Measurements from ENCODE around the gene SLCO2A1.

The SLCO2A1 gene

DNA sequence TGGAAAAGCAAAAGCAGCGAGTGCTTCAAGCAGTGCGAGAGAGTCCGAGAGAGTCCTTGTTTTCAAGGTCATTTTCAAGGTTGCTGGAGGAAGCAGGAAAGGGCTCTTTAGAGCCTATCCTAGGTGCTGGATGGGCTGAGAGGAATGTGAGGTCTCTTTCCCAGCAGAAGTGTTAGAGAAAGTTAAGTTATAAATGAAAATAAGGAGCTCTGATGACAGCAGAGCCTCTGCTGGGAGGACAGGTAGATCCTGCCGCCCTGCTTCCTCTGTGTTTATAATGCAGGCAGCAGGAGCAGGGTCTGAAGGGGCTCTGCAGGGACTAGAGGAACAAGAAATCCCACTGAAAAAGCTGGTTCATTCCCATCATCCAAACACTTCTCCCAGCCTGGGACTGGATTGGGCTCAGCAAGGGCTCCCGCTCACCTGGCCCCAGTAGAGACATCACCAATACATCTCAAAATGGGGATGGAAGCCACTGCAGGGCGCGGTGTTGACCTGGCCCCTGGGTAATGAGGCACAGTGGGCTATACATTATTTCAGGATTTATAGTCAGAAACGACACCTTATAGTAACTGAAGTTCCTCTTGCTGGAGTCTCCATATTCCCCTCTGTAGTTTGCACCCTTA, 92.6 kb downstream of the SLCO2A1 start:
- in situ Hi-C loops (cut with MboI; ENCODE audit: low sequenced_read_pairs), result loop anchor here (10.0 to 25.0 kb wide), 3 partner anchors 108 to 525 kb away; no protein-coding TSS in a partner anchor

DNA sequence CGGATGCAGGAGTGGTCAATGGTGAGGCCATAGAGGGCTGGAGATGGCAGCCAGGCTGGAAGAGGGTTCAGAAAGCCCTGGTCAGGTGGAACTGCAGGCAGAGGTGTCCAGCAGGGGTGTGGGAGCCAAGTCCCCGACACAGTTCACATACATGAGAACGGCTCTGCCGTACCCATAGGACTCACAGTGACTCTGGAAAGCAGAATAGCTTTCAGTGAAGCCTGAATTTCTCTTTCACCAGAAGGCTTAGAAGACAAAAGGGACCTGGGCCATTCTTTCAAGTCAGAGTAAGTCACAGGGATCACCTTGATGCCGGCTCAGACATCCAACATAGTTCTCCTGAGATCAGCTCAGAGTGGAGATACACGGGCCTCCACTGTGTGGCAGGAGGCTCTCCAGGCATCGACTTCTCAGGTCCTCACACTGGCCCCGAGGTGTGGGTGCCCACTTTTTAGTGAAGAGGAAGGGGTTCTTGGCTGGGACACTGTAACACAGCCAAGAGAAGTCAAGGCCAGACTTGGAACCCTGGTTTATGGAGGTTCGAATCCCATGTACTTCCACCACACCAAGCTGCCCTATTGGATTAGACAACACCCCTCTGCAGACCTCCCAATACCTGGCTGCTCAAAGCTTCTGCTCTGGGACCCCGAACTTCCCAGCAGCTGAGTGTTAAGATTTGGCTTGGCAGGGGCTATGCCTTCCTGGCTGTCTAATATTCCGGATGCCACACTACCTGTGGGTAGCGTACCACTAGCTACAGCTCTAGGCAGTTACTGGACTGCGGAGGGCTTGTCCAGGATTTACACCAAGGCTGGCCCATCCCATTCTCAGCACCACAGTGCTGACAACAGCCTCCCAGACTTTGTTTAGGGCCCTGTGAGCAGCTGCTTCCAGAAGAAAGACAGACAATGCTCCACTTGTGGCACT, 93.6 kb downstream of the SLCO2A1 start:
- in situ Hi-C loops (cut with MboI; ENCODE audit: low sequenced_read_pairs), result loop anchor here (10.0 to 25.0 kb wide), 3 partner anchors 109 to 526 kb away; no protein-coding TSS in a partner anchor

GRCh38 chr3:133934996-133935842, 94.5 kb downstream of the SLCO2A1 start:
- in situ Hi-C loops (cut with MboI; ENCODE audit: low sequenced_read_pairs), result loop anchor here (10.0 to 25.0 kb wide), 3 partner anchors 110 to 527 kb away; no protein-coding TSS in a partner anchor

DNA sequence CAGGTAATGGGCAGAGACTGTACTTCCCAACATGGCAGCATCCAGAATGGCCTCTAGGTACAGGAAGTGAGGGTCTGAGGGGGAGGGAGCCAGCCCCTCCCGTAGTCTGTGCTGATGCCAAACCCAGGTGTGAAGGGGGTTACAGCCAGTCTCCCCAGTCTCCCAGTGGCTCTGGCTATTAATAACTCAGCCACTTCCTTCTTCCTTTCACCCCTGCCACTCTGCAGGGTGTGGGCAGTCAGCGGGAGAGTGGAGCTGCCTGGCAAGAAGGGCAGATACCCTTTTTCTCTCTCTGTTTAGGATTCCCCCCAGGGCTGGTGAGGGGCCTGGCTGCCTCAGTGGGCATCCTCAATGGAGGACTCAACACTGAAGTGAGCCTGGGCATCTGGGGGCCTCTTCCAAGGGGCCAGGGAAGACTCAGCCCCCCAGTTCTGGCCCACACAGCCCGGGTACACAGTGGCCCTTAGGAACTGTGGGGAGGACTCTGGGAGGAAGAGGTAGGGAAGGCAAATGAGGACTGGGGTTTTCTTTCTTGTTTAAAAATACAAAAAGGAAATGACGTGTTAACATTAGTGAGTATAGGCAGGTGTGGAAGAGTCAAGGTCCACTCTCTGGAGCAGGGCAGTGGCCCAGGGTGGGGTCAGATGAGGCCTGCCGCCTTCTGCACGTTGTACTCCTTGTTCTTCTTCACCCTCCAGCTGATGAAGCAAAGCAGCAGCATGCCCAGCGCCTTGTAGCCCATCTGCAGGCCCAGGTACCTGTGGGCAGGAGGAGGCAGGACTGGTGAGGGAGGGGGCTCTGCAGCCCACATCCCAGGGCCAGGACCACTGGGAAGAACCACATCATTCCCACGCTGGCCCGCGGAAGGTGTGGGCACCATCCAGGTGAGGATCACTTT, 95.4 kb downstream of the SLCO2A1 start:
- in situ Hi-C loops (cut with MboI; ENCODE audit: low sequenced_read_pairs), result loop anchor here (10.0 to 25.0 kb wide), 3 partner anchors 110 to 528 kb away; no protein-coding TSS in a partner anchor

DNA sequence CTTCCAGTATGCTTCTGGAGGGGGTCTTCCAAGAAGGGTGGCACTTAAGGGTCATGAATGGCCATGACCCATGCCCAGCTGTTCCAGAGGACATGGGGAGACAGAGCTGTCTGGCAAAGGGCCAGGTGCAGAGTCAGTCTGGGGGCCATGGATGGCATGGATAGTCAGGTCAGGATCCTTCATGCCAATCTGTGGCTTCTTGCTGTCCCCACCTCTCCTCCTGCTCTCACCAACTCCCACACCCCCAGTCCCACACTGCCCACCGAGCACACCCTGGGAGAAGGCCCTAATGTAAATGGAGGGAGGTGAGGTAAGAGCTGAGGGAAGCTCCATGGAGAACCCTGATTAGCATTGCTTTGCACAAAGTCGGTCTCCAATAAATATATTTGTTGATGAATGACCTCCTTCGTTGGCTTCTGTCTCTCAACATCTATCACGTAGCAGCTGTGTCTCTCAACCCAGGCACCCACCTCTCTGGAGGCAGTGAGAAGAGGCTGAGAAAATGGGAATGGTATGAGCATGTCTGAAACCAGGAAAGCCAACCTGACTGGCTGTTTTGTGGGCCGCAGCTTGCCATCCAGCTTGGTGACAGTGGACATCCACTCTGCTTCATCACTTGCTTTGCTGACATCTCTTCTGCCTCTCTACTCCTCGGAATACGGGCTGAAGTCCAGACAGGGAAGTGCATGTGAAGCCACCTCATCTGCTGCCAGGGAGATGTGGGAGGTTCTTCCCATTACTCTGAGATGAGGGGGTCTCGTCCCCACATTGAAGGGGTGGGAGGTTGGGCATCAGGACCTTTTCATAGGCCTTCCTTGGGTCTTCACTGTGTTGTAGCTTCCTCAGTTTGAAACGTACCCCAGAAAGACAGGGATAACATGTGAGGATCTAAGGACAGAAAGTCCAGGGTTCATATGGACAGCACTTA, 96.4 kb downstream of the SLCO2A1 start:
- in situ Hi-C loops (cut with MboI; ENCODE audit: low sequenced_read_pairs), result loop anchor here (10.0 to 25.0 kb wide), 3 partner anchors 111 to 529 kb away; no protein-coding TSS in a partner anchor

GRCh38 chr3:133932009-133932408, 97.7 kb downstream of the SLCO2A1 start:
- in situ Hi-C loops (cut with MboI; ENCODE audit: low sequenced_read_pairs), result loop anchor here (10.0 to 25.0 kb wide), 3 partner anchors 113 to 530 kb away; no protein-coding TSS in a partner anchor

- in situ Hi-C loops (cut with MboI; ENCODE audit: low sequenced_read_pairs), result loop anchor here (10.0 to 25.0 kb wide), 3 partner anchors 114 to 531 kb away; no protein-coding TSS in a partner anchor
These were observed 98.6 kb downstream of the SLCO2A1 start for GRCh38 chr3:133931084-133931483.

DNA sequence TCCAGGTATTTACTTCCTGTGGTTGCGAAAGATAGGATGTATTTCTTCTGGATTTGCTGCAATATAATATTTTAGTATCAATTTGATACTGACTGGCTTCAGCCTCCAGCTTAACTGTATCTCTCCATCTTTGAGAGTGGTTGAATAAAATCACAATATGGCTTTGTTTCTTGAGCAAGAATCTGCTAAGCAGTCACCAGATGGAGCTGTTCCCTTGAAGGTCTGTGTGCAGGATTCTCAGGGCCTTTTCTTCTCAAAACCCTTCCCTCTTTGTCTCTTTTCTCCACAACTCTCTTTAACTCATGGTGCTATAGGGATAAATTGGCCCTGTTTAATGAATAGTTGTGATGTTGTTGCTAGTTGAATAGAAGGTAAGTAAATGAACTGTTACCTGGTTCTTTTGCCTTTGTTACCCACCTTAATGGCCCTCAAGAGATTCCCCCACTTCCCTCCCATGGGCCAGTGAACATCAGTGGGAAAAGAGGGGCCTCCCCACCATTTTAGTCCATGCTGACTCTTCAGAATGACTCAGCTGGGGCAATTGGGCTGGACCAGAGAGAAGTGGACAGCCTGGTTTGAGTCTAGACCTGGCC, 99.3 kb downstream of the SLCO2A1 start:
- in situ Hi-C loops (cut with MboI; ENCODE audit: low sequenced_read_pairs), result loop anchor here (10.0 to 25.0 kb wide), 3 partner anchors 114 to 532 kb away; no protein-coding TSS in a partner anchor

GRCh38 chr3:133928903-133929607, 100.7 kb downstream of the SLCO2A1 start:
- in situ Hi-C loops (cut with MboI; ENCODE audit: low sequenced_read_pairs), result loop anchor here (25.0 kb wide), 1 partner anchor 533 kb away; no protein-coding TSS in a partner anchor

DNA sequence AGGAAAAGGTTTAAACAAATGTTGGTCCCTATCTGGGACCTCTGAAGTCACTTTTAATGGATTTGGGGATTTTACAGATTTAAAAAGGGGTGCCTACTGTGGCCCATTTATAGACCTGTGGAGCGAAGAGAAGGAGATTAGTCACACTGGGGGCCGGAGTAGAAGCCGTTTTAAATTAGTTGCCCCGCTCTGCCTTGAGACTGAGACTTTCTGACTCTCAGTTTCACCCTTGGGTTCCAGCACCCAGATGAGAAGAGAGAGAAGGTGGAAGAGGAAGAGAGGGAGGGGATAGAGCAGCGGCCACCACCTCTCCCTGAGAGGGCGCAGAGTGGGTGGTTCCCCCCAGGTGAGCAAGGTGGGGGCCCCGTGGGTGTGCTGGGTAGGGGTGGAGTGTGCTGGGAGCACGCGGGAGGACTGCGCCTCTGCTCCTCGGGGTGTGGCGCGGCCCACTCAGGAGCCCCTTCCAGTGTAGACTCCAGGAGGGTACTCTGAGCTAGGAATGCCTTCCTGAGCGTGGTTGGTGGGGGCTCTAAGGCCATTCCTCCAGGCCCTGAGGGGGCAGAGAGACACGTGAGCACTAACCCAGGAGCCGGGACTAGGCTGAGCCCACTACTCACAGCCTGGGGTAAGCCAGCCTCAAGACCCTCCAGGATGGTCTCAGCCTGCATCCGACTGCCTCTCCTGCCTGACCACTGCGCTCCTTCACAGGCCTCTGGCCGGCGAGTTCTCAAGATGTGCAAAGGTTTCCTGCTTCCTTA, 101.4 kb downstream of the SLCO2A1 start:
- in situ Hi-C loops (cut with MboI; ENCODE audit: low sequenced_read_pairs), result loop anchor here (25.0 kb wide), 1 partner anchor 534 kb away; no protein-coding TSS in a partner anchor

GRCh38 chr3:133927540-133928066, 102.1 kb downstream of the SLCO2A1 start:
- in situ Hi-C loops (cut with MboI; ENCODE audit: low sequenced_read_pairs), result loop anchor here (25.0 kb wide), 1 partner anchor 535 kb away; no protein-coding TSS in a partner anchor

DNA sequence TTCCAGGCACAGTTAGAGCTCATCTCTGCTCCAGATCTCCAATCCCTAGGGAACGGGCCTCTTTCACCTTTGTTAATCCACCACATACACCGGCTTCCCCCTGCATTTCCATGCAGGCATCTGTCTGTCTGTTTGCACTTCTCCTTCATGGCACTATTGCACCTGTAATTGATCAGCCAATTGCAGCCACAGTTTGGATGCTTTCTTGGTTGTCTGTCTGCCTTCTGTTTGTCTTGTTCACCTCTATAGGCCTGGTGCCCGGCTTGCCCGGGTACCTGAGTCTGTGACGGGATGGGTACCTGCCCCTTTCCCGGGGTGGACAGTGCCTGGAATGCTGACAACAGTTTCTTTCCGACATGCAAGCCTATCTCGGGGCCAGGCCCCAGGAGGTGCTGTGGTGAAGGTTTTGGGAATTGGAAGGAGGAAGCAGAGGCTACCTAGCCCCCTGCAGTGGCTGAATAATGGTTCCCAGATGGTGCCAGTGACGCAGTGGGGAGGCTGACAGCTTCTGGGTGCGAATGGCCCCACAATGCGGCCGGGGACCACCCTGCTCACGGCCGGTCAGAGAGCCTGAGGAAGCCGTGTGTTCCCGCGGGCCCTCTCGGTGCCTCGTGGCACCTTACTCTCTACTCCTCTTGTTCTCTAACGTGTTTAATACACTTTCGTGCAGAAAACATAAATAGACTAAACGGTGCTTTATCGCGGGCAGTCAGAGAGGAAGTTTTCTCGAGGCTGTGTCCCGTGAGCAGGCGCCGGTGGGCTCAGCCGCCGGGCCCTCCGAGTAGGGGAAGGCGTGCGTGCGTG, 102.8 kb downstream of the SLCO2A1 start:
- in situ Hi-C loops (cut with MboI; ENCODE audit: low sequenced_read_pairs), result loop anchor here (25.0 kb wide), 1 partner anchor 535 kb away; no protein-coding TSS in a partner anchor

GRCh38 chr3:133925960-133926735, 103.6 kb downstream of the SLCO2A1 start:
- in situ Hi-C loops (cut with MboI; ENCODE audit: low sequenced_read_pairs), result loop anchor here (25.0 kb wide), 1 partner anchor 536 kb away; no protein-coding TSS in a partner anchor

DNA sequence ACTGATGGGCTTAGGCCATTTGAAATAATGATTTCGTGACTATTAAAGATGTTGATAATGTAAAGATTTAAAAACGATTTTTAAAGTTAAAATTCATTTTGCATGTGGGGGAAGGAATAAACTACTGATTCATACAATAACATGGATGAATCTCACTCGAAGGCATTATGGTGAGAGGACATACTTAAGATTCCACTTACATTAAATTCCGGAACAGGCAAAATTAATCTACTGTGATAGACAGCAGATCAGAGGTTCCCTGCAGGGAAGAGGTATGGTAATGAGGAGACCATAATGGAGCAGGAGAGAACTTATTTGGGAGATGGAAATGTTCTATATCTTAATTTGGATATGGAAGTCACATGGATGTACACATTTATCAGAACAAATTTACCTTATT, 105.7 kb downstream of the SLCO2A1 start:
- in situ Hi-C loops (cut with MboI; ENCODE audit: low sequenced_read_pairs), result loop anchor here (25.0 kb wide), 2 partner anchors 262 to 437 kb away; partner anchors contain the start of gene TOPBP1
